Neuronal stem cell (in vitro differentiated cells): ENCODE data around the gene PSMD3.

ENCODE experiments used
- DNase-seq: peaks from one replicate; pipeline ENCODE4 v3.0.0-alpha.2; 2013; ENCODE audit warnings: low spot score
- H2AFZ ChIP-seq: one replicate; pipeline ENCODE4 v1.6.1; 2013; ENCODE audit warnings: mild to moderate bottlenecking, low read length, inconsistent platforms
- H2AK5ac ChIP-seq: 2 replicates; pipeline ENCODE4 v1.6.1; 2013; ENCODE audit warnings: low read depth, mild to moderate bottlenecking, inconsistent platforms, low read length, moderate library complexity, mixed read lengths
- H2BK120ac ChIP-seq: 2 replicates; pipeline ENCODE4 v1.6.1; 2013; ENCODE audit warnings: low read depth, mild to moderate bottlenecking, inconsistent platforms, low read length, moderate library complexity, mixed read lengths
- H2BK12ac ChIP-seq: one replicate; pipeline ENCODE4 v1.6.1; 2013; ENCODE audit warnings: low read length, inconsistent platforms
- H2BK15ac ChIP-seq: 2 replicates; pipeline ENCODE4 v1.6.1; 2013; ENCODE audit warnings: mild to moderate bottlenecking, low read length, inconsistent platforms, mixed read lengths
- H2BK5ac ChIP-seq: one replicate; pipeline ENCODE4 v1.6.1; 2013; ENCODE audit warnings: inconsistent platforms, mild to moderate bottlenecking, low read length, moderate library complexity
- H3K14ac ChIP-seq: one replicate; pipeline ENCODE4 v1.6.1; 2013; ENCODE audit warnings: low read length, inconsistent platforms
- H3K18ac ChIP-seq: 2 replicates; pipeline ENCODE4 v1.6.1; 2013; ENCODE audit warnings: low read length, inconsistent platforms
- H3K23ac ChIP-seq: 2 replicates; pipeline ENCODE4 v1.6.1; 2013; ENCODE audit warnings: low read depth, mild to moderate bottlenecking, mixed read lengths, low read length, inconsistent platforms; ENCODE audit not compliant: poor library complexity
- H3K27ac ChIP-seq: replicated peaks from 3 replicates; pipeline ENCODE4 v1.5.1; 2013; ENCODE audit warnings: low read length, inconsistent platforms
- H3K27me3 ChIP-seq, 3 experiments: 2 replicates each; pipeline ENCODE4 v1.6.1; 2013; ENCODE audit warnings: low read length in 3 of 3, mild to moderate bottlenecking in 2 of 3, inconsistent platforms in 1 of 3, low read depth in 1 of 3, mixed read lengths in 1 of 3, moderate library complexity in 1 of 3; ENCODE audit not compliant: control insufficient read depth in 3 of 3, insufficient read depth in 3 of 3
- H3K36me3 ChIP-seq, 2 donors: replicated peaks in 1 of 2; 2 replicates each; pipeline ENCODE4 v1.6.1; 2013; ENCODE audit warnings: low read length in 2 of 2; ENCODE audit not compliant: control insufficient read depth in 2 of 2, insufficient read depth in 2 of 2
- H3K4ac ChIP-seq: 2 replicates; pipeline ENCODE4 v1.6.1; 2013; ENCODE audit warnings: inconsistent platforms, mild to moderate bottlenecking, low read length, moderate library complexity
- H3K4me1 ChIP-seq, 2 donors: 1 replicate in 1 of 2; 2 replicates in 1 of 2; pipeline ENCODE4 v1.6.1; 2013; ENCODE audit warnings: low read length in 2 of 2, low read depth in 1 of 2; ENCODE audit not compliant: control insufficient read depth in 2 of 2, insufficient read depth in 1 of 2
- H3K4me2 ChIP-seq: one replicate; pipeline ENCODE4 v1.6.1; 2013; ENCODE audit warnings: mild to moderate bottlenecking, low read length, inconsistent platforms; ENCODE audit not compliant: insufficient read depth, poor library complexity, severe bottlenecking
- H3K4me3 ChIP-seq, 2 donors: 2 replicates each; pipeline ENCODE4 v1.5.1; 2013; ENCODE audit warnings: low read length in 2 of 2, mild to moderate bottlenecking in 2 of 2, inconsistent platforms in 1 of 2, moderate library complexity in 1 of 2
- H3K79me1 ChIP-seq: one replicate; pipeline ENCODE4 v1.6.1; 2013; ENCODE audit warnings: low read depth, mild to moderate bottlenecking, inconsistent platforms, low read length, moderate library complexity
- H3K9ac ChIP-seq: one replicate; pipeline ENCODE4 v1.6.1; 2013; ENCODE audit warnings: mild to moderate bottlenecking, low read depth, low read length, inconsistent platforms; ENCODE audit not compliant: poor library complexity
- H3K9me3 ChIP-seq, 2 donors: replicated peaks in 1 of 2; 2 replicates each; pipeline versions ENCODE3 to v1.6.1; 2013; ENCODE audit warnings: low read length in 2 of 2, mild to moderate bottlenecking in 2 of 2, inconsistent platforms in 1 of 2, low read depth in 1 of 2, mixed read lengths in 1 of 2, moderate library complexity in 1 of 2; ENCODE audit not compliant: control insufficient read depth in 2 of 2, insufficient read depth in 1 of 2
- H4K8ac ChIP-seq: one replicate; pipeline ENCODE4 v1.6.1; 2013; ENCODE audit warnings: low read depth, mild to moderate bottlenecking, inconsistent platforms, low read length, moderate library complexity
- H4K91ac ChIP-seq: one replicate; pipeline ENCODE4 v1.6.1; 2013; ENCODE audit warnings: low read length, low read depth, mild to moderate bottlenecking, inconsistent platforms; ENCODE audit not compliant: poor library complexity
- WGBS, 2 donors: extraction: QIAGEN DNeasy Blood & Tissue Kit; methylation state at CpG; one replicate each; pipeline ENCODE4 v1.1.7; 2013; ENCODE audit warnings: missing lambda C conversion rate in 2 of 2, mixed read lengths in 1 of 2; ENCODE audit not compliant: insufficient read length in 2 of 2, insufficient replicate concordance in 1 of 2; ENCODE audit errors: extremely low coverage in 2 of 2; 5-methylcytosine and 5-hydroxymethylcytosine counted together

The PSMD3 gene

DNA sequence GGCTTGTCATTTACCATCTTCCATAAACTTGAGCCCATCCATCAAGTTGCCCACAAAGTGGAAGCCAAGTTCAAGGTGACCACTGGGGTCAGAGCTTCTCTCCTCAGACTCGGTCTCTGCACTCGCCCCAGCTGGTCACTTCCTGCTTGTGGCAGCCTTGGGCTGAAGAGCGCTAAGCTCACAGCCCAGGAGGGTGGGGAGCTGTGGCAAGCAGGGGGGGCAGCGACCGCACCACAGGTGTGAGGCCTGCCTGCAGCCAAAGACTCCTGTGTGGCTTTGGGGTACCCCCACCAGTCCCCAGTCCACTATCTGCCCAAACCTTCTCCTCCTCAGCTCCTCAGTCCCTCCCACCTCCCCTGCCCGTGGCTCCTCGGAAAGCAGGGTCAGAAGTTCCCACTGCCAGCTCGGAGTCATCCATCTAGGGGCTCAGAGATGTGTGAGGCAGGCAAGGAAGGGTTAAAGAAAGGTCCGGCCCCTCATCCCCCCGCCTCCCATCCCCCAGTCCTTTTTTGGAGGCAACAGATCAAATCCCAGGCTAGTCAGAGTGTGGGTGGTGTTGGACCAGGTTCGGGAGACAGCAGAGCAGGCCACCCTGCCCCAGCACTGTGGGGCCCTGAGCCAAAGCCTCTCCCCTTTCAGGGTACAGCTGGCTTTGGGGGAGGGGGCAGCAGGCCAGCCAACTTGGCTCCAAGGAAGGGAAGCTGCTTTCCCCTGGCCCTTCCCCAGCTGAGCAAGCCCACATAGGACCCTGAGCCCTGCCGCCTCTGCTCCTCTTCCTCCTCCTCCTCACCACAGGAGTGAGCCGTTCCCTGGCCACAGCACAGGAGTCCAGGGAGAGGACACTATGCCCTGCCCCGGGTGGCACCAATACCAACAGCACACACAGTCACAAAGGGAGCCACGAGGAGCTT lies 37.9 kb downstream of the PSMD3 start:
- Histone ChIP-seq H3K36me3 (peaks cover 27 to 52% of the 10 kb centered on the region in 2 donors), H3K9me3 (no peaks in the 10 kb centered on the region), H3K27ac (peak overlapping the region; percentile 72), H3K14ac (peak overlapping the region; percentile 86), H3K4ac (peak overlapping the region; percentile 38), H3K4me3 (peak overlapping the region in 1 of 2 donors; percentile 37), H3K4me2 (peak overlapping the region; percentile 31), H3K23ac (peak overlapping the region; percentile 49), H3K18ac (peak overlapping the region; percentile 81), H3K79me1 (peaks cover 4% of the 10 kb centered on the region), H2BK5ac (no peak overlapping the region), H3K9ac (peak overlapping the region; percentile 64), H4K8ac (no peak overlapping the region), H2AK5ac (peak overlapping the region; percentile 53), H2BK15ac (peak overlapping the region; percentile 13), H4K91ac (no peak overlapping the region), H2BK12ac (no peak overlapping the region), H2BK120ac (no peak overlapping the region), H3K4me1 (peaks cover 18 to 20% of the 10 kb centered on the region in 2 donors), H2AFZ (no peak overlapping the region), H3K27me3 (no peaks in the 10 kb centered on the region)
- no peak for DNase-seq
- no CpG with 5 or more reads among the region's 15 CpGs for WGBS, 2 donors

- Histone ChIP-seq H3K36me3 (peaks cover 27 to 60% of the 10 kb centered on the region in 2 donors), H2AK5ac (peak overlapping the region; percentile 53), H3K79me1 (peaks cover 4% of the 10 kb centered on the region), H2BK5ac (peak overlapping the region; percentile 66), H3K18ac (peak overlapping the region; percentile 76), H3K23ac (peak overlapping the region; percentile 55), H2AFZ (no peak overlapping the region), H3K4ac (peak overlapping the region; percentile 38), H3K4me1 (peaks cover 18 to 20% of the 10 kb centered on the region in 2 donors), H3K9ac (peak overlapping the region; percentile 44), H3K27me3 (no peaks in the 10 kb centered on the region), H2BK15ac (peak overlapping the region; percentile 89), H4K91ac (no peak overlapping the region), H3K9me3 (no peaks in the 10 kb centered on the region), H2BK12ac (peak overlapping the region; percentile 90), H4K8ac (peak overlapping the region; percentile 43), H3K27ac (peak overlapping the region; percentile 72), H2BK120ac (no peak overlapping the region), H3K14ac (peak overlapping the region; percentile 56), H3K4me2 (peak overlapping the region; percentile 31), H3K4me3 (no peak overlapping the region)
- whole genome bisulfite sequencing, 2 donors = no CpG with 5 or more reads among the region's 24 CpGs
- no peak for DNase-seq
Measured at GRCh38 chr17:40019140-40019991, 38.8 kb downstream of the PSMD3 start.

DNA sequence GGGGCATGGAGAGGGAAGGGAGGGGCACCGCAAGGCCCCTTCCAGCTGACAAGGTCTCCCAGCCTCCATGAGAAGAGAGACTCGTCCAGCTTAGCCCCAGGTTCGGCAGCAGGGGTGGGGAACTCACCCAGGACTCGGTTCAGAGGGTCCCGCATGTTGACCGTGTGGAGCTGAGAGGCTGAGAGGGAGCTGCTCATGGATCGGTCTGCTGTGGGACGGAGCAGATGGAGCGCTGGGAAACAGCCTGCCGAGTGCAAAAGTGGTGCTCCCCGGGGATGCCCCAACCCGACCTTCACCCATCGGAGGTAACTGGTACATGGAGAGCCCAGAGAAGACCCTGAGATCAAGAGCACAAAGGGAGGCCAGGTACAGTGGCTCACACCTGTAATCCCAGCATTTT lies 39.5 kb downstream of the PSMD3 start:
- H3K79me1 ChIP-seq = peaks cover 4% of the 10 kb centered on the region
- no peak overlapping the region for H3K14ac ChIP-seq
- H3K4me2 ChIP-seq = no peak overlapping the region
- H3K9me3 ChIP-seq = no peaks in the 10 kb centered on the region
- H2BK5ac ChIP-seq = no peak overlapping the region
- peaks cover 30 to 68% of the 10 kb centered on the region in 2 donors for H3K36me3 ChIP-seq
- no peak overlapping the region for H2AFZ ChIP-seq
- H3K27ac ChIP-seq = no peak overlapping the region
- H3K27me3 ChIP-seq = no peaks in the 10 kb centered on the region
- H2BK15ac ChIP-seq = no peak overlapping the region
- no peak overlapping the region for H4K91ac ChIP-seq
- peak overlapping the region; percentile 63 for H3K9ac ChIP-seq
- H2BK120ac ChIP-seq = no peak overlapping the region
- DNase-seq = no peak
- peaks cover 13 to 16% of the 10 kb centered on the region in 2 donors for H3K4me1 ChIP-seq
- H2AK5ac ChIP-seq = no peak overlapping the region
- no peak overlapping the region for H3K18ac ChIP-seq
- H3K4me3 ChIP-seq = no peak overlapping the region
- no peak overlapping the region for H3K4ac ChIP-seq
- no peak overlapping the region for H2BK12ac ChIP-seq
- no CpG with 5 or more reads among the region's 13 CpGs for WGBS, 2 donors
- no peak overlapping the region for H4K8ac ChIP-seq
- no peak overlapping the region for H3K23ac ChIP-seq
